ENCODE data around the gene BRD4.

- TF ChIP-seq XRCC5 (optimal IDR thresholded peaks at IDR 0.05; ENCODE audit: low read length), result no peak
- TF ChIP-seq CTCF (CRISPR knock-in tag; IDR thresholded peaks at IDR 0.05), result peak; percentile 42
Observed at GRCh38 chr19:15280915-15281683, 51.2 kb downstream of the BRD4 start.
